SU-DHL-6 (cell line): Measurements from ENCODE around the gene ACADM.
"Not testable (repeated sequence)": the region's sequence is repeated elsewhere in the genome, so short reads cannot be mapped to it uniquely, and the experiment has no call there.

Experiments
- EZH2phosphoT487 ChIP-seq: fragments of 200-600 bp; sonication (generic), shearing (Covaris generic); conservative IDR thresholded peaks from 2 replicates; pipeline ENCODE4 v1.6.1; 2018; ENCODE audit warnings: mild to moderate bottlenecking, antibody characterized with exemption, low read length, moderate library complexity, mixed read lengths
- TF ChIP-seq, protein P1 (sequence below): fragments of 200-600 bp; sonication (generic); IDR thresholded peaks from one replicate; pipeline ENCODE4 v1.5.1; 2017; ENCODE audit warnings: antibody characterized with exemption, mild to moderate bottlenecking, low read length, moderate library complexity; ENCODE audit not compliant: insufficient read depth, poor library complexity, severe bottlenecking

DNA sequence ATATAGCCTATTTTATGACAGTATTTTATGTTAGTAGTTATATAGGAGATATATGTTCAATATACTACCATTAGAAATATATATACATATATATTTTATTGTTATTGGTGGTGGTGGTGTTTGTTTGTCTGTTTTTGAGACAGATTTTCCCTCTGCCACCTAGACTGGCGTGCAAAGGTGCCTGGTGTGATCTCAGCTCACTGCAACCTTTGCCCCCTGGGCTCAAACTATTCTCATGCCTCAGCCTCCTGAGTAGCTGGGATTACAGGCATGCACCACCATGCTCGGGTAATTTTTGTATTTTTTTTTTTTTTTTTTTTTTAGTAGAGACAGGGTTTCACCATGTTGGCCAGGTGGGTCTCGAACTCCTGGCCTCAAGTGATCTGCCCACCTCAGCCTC lies 85.6 kb downstream of the ACADM start:
- TF ChIP-seq, protein P1, sequence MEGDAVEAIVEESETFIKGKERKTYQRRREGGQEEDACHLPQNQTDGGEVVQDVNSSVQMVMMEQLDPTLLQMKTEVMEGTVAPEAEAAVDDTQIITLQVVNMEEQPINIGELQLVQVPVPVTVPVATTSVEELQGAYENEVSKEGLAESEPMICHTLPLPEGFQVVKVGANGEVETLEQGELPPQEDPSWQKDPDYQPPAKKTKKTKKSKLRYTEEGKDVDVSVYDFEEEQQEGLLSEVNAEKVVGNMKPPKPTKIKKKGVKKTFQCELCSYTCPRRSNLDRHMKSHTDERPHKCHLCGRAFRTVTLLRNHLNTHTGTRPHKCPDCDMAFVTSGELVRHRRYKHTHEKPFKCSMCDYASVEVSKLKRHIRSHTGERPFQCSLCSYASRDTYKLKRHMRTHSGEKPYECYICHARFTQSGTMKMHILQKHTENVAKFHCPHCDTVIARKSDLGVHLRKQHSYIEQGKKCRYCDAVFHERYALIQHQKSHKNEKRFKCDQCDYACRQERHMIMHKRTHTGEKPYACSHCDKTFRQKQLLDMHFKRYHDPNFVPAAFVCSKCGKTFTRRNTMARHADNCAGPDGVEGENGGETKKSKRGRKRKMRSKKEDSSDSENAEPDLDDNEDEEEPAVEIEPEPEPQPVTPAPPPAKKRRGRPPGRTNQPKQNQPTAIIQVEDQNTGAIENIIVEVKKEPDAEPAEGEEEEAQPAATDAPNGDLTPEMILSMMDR, result not testable (repeated sequence)
- TF ChIP-seq EZH2phosphoT487, result not testable (repeated sequence)
